Gastrocnemius medialis (tissue), 4 donors: ENCODE data around the gene DSP. TPM values are rescaled to one million over a fixed set of nuclear protein-coding genes. Genes with fewer than 3 reads are reported as not detected.

ENCODE experiments used
- ATAC-seq, 2 donors: fragments of 150-250 bp; one replicate each; pipeline ENCODE4 v1.9.1; 2016
- DNase-seq, 2 donors: peaks; one replicate each; pipeline ENCODE4 v3.0.0-alpha.2; 2019
- H3K27ac ChIP-seq, 4 donors: fragments of 200-600 bp; sonication (generic); 1 replicate in 1 of 4; 2 replicates in 3 of 4; pipeline ENCODE4 v1.5.1; 2016 to 2018; ENCODE audit warnings: mild to moderate bottlenecking in 2 of 4, moderate library complexity in 1 of 4
- H3K27me3 ChIP-seq, 3 donors: fragments of 200-600 bp; sonication (generic) in 2 of 3; 1 replicate in 1 of 3; 2 replicates in 2 of 3; pipeline versions ENCODE4 v1.5.1 to v1.6.0; 2016 to 2019; ENCODE audit warnings: mild to moderate bottlenecking in 1 of 3, moderate library complexity in 1 of 3
- H3K36me3 ChIP-seq, 2 donors: fragments of 200-600 bp; sonication (generic) in 1 of 2; one replicate each; pipeline ENCODE4 v1.5.1; 2017 to 2018
- H3K4me1 ChIP-seq, 2 donors: fragments of 200-600 bp; sonication (generic) in 1 of 2; one replicate each; pipeline ENCODE4 v1.5.1; 2016 to 2017; ENCODE audit warnings: mild to moderate bottlenecking in 2 of 2
- H3K4me3 ChIP-seq, 4 donors: fragments of 200-600 bp; sonication (generic) in 3 of 4; 1 replicate in 1 of 4; 2 replicates in 3 of 4; pipeline ENCODE4 v1.5.1; 2016 to 2019; ENCODE audit warnings: mild to moderate bottlenecking in 2 of 4
- H3K9me3 ChIP-seq, 3 donors: fragments of 200-600 bp; sonication (generic) in 2 of 3; 1 replicate in 1 of 3; 2 replicates in 2 of 3; pipeline ENCODE4 v1.5.1; 2016 to 2019
- CTCF ChIP-seq, 5 experiments: fragments of 450-650 bp in 3 of 5; fragments of 200-600 bp in 2 of 5; sonication (generic) in 2 of 5; IDR thresholded peaks in 4 of 5; conservative IDR thresholded peaks in 1 of 5; 1 replicate in 4 of 5; 2 replicates in 1 of 5; pipeline ENCODE4 v1.5.1; 2016 to 2019; ENCODE audit warnings: antibody characterized with exemption in 5 of 5, mild to moderate bottlenecking in 3 of 5, moderate library complexity in 3 of 5
- POLR2A ChIP-seq, 2 donors: fragments of 450-650 bp; IDR thresholded peaks; one replicate each; pipeline ENCODE4 v1.6.1; 2017; ENCODE audit warnings: antibody characterized with exemption in 2 of 2, mild to moderate bottlenecking in 2 of 2, moderate library complexity in 2 of 2
- in situ Hi-C, 4 donors: fragments of 200-750 bp; cut with MboI; loops; one replicate each; pipeline versions ENCODE4 v1.15.0 to v1.8.0; 2017; ENCODE audit warnings: low sequenced_read_pairs in 4 of 4
- intact Hi-C: fragments of 100-400 bp; cut with DNase I; formaldehyde crosslinking; loops from one replicate; pipeline ENCODE4 v1.15.1; 2023; ENCODE audit warnings: low total_unique reads
- total RNA-seq, 4 donors: library from RNA; depleted of rRNA; stranded (reverse); fragments of >200 nt; gene quantifications; one replicate each; pipeline versions ENCODE4 v1.1.0 to v1.2.3, GENCODE V29; 2016

Gene DSP
- total RNA-seq, 4 donors from 2014 or later: 0.31 to 1.1 (median 0.65) TPM

- DNase-seq (no peak), ATAC-seq (no peak)
- in situ Hi-C loops: no loop called here
- Histone ChIP-seq H3K9me3 (no peaks in the 10 kb centered on the region), H3K4me3 (no peak overlapping the region), H3K27me3 (no peaks in the 10 kb centered on the region), H3K36me3 (no peaks in the 10 kb centered on the region), H3K27ac (no peak overlapping the region), H3K4me1 (no peaks in the 10 kb centered on the region)
- intact Hi-C loops: no loop called here
- TF ChIP-seq CTCF (IDR thresholded peaks at IDR 0.05 in 4 of 5, conservative IDR thresholded peaks at IDR 0.05 in 1 of 5): no peak
Observed at GRCh38 chr6:7500752-7501282, 40.7 kb upstream of the DSP start.

- intact Hi-C loops (no loop called here), in situ Hi-C loops (no loop called here)
- Histone ChIP-seq H3K9me3 (no peaks in the 10 kb centered on the region), H3K27me3 (peaks cover 0 to 4% (median 0%) of the 10 kb centered on the region in 3 donors), H3K36me3 (no peaks in the 10 kb centered on the region), H3K4me3 (no peak overlapping the region), H3K4me1 (no peaks in the 10 kb centered on the region), H3K27ac (no peak overlapping the region)
- TF ChIP-seq POLR2A (IDR thresholded peaks at IDR 0.05): no peak
- no peak for TF ChIP-seq CTCF (IDR thresholded peaks at IDR 0.05 in 4 of 5, conservative IDR thresholded peaks at IDR 0.05 in 1 of 5)
- ATAC-seq (no peak), DNase-seq (no peak)
Observed at GRCh38 chr6:7502743-7503142, 38.7 kb upstream of the DSP start.

GRCh38 chr6:7504041-7504440 is 37.4 kb upstream of the DSP start:
- Histone ChIP-seq H3K9me3 (no peaks in the 10 kb centered on the region), H3K36me3 (no peaks in the 10 kb centered on the region), H3K27me3 (peaks cover 0 to 4% (median 0%) of the 10 kb centered on the region in 3 donors), H3K4me3 (no peak overlapping the region), H3K27ac (no peak overlapping the region), H3K4me1 (no peaks in the 10 kb centered on the region)
- no peak for DNase-seq
- TF ChIP-seq POLR2A (IDR thresholded peaks at IDR 0.05) (no peak), CTCF (IDR thresholded peaks at IDR 0.05 in 4 of 5, conservative IDR thresholded peaks at IDR 0.05 in 1 of 5) (no peak)
- ATAC-seq: no peak
- intact Hi-C loops (no loop called here), in situ Hi-C loops (no loop called here)

GRCh38 chr6:7505189-7505699 is 36.2 kb upstream of the DSP start:
- H3K9me3 ChIP-seq: no peaks in the 10 kb centered on the region
- intact Hi-C loops: no loop called here
- no peak overlapping the region for H3K4me3 ChIP-seq
- no peaks in the 10 kb centered on the region for H3K4me1 ChIP-seq
- H3K27ac ChIP-seq: no peak overlapping the region
- ATAC-seq (no peak), DNase-seq (no peak)
- no peak for TF ChIP-seq CTCF (IDR thresholded peaks at IDR 0.05 in 4 of 5, conservative IDR thresholded peaks at IDR 0.05 in 1 of 5)
- TF ChIP-seq POLR2A (IDR thresholded peaks at IDR 0.05): no peak
- H3K27me3 ChIP-seq: peaks cover 0 to 4% (median 0%) of the 10 kb centered on the region in 3 donors
- H3K36me3 ChIP-seq: no peaks in the 10 kb centered on the region
- in situ Hi-C loops: no loop called here

- H3K27ac ChIP-seq: no peak overlapping the region
- H3K36me3 ChIP-seq: no peaks in the 10 kb centered on the region
- DNase-seq: no peak
- H3K9me3 ChIP-seq: no peaks in the 10 kb centered on the region
- H3K27me3 ChIP-seq: peaks cover 0 to 4% (median 0%) of the 10 kb centered on the region in 3 donors
- no peaks in the 10 kb centered on the region for H3K4me1 ChIP-seq
- in situ Hi-C loops (no loop called here), intact Hi-C loops (no loop called here)
- TF ChIP-seq CTCF (IDR thresholded peaks at IDR 0.05 in 4 of 5, conservative IDR thresholded peaks at IDR 0.05 in 1 of 5) (no peak), POLR2A (IDR thresholded peaks at IDR 0.05) (no peak)
- ATAC-seq: no peak
- H3K4me3 ChIP-seq: no peak overlapping the region
Observed at GRCh38 chr6:7507600-7507999, 33.9 kb upstream of the DSP start.
